Liver (tissue), 9 donors: ENCODE results near the gene LAMA2. TPM values are rescaled to one million over a fixed set of nuclear protein-coding genes. Genes with fewer than 3 reads are reported as not detected.

Experiments
- DNase-seq: peaks from one replicate; pipeline ENCODE4 v3.0.0-alpha.2; 2017; ENCODE audit warnings: low spot score
- H3K27ac ChIP-seq, 2 donors: one replicate each; pipeline ENCODE4 v1.7.0; 2013; ENCODE audit warnings: inconsistent platforms in 2 of 2, low read length in 2 of 2, control low read depth in 1 of 2, low read depth in 1 of 2, mild to moderate bottlenecking in 1 of 2
- H3K27me3 ChIP-seq, 4 donors: one replicate each; pipeline versions ENCODE4 v1.6.1 to v1.7.0; 2013; ENCODE audit warnings: low read length in 3 of 4, inconsistent platforms in 1 of 4, mild to moderate bottlenecking in 1 of 4, moderate library complexity in 1 of 4; ENCODE audit not compliant: control insufficient read depth in 4 of 4, insufficient read depth in 4 of 4
- H3K36me3 ChIP-seq, 4 donors: one replicate each; pipeline versions ENCODE4 v1.6.1 to v1.7.0; 2013; ENCODE audit warnings: low read length in 3 of 4, mild to moderate bottlenecking in 3 of 4, low read depth in 1 of 4, moderate library complexity in 1 of 4; ENCODE audit not compliant: control insufficient read depth in 4 of 4, insufficient read depth in 3 of 4
- H3K4me1 ChIP-seq, 4 donors: one replicate each; pipeline versions ENCODE4 v1.6.1 to v1.7.0; 2013; ENCODE audit warnings: low read length in 3 of 4, mild to moderate bottlenecking in 3 of 4, moderate library complexity in 1 of 4; ENCODE audit not compliant: control insufficient read depth in 4 of 4, insufficient read depth in 4 of 4
- H3K4me3 ChIP-seq, 3 donors: one replicate each; pipeline versions ENCODE4 v1.6.1 to v1.7.0; 2013; ENCODE audit warnings: low read length in 3 of 3, control low read depth in 1 of 3, low read depth in 1 of 3, mild to moderate bottlenecking in 1 of 3
- H3K9ac ChIP-seq, 2 donors: one replicate each; pipeline ENCODE4 v1.7.0; 2013; ENCODE audit warnings: low read length in 2 of 2, mild to moderate bottlenecking in 2 of 2, moderate library complexity in 2 of 2, control low read depth in 1 of 2, low read depth in 1 of 2
- H3K9me3 ChIP-seq, 4 donors: one replicate each; pipeline versions ENCODE4 v1.6.1 to v1.7.0; 2013; ENCODE audit warnings: low read length in 3 of 4; ENCODE audit not compliant: control insufficient read depth in 4 of 4
- FOXA2 ChIP-seq: IDR thresholded peaks from 2 replicates; pipeline ENCODE4 v1.6.1; 2016; ENCODE audit warnings: antibody characterized with exemption
- GABPA ChIP-seq, 2 donors: IDR thresholded peaks in 1 of 2; conservative IDR thresholded peaks in 1 of 2; 2 replicates each; pipeline ENCODE4 v1.6.1; 2016; ENCODE audit warnings: antibody characterized with exemption in 2 of 2, mild to moderate bottlenecking in 1 of 2, moderate library complexity in 1 of 2
- HNF4A ChIP-seq, 2 donors: conservative IDR thresholded peaks; 2 replicates each; pipeline ENCODE4 v1.6.1; 2016; ENCODE audit warnings: antibody characterized with exemption in 2 of 2, mild to moderate bottlenecking in 2 of 2
- HNF4G ChIP-seq: IDR thresholded peaks from 2 replicates; pipeline ENCODE4 v1.6.1; 2016; ENCODE audit warnings: antibody characterized with exemption
- JUND ChIP-seq, 2 donors: IDR thresholded peaks; 2 replicates each; pipeline ENCODE4 v1.6.1; 2016; ENCODE audit warnings: antibody characterized with exemption in 2 of 2
- RXRA ChIP-seq, 2 donors: IDR thresholded peaks; 2 replicates each; pipeline ENCODE4 v1.6.1; 2017 to 2018; ENCODE audit warnings: antibody characterized with exemption in 2 of 2, mild to moderate bottlenecking in 1 of 2
- SP1 ChIP-seq: IDR thresholded peaks from 2 replicates; pipeline ENCODE4 v1.6.1; 2018; ENCODE audit warnings: antibody characterized with exemption, mild to moderate bottlenecking
- TAF1 ChIP-seq: conservative IDR thresholded peaks from 2 replicates; pipeline ENCODE4 v1.6.1; 2016; ENCODE audit warnings: antibody characterized with exemption, mild to moderate bottlenecking
- WGBS: extraction: QIAGEN DNeasy Blood & Tissue Kit; methylation state at CpG from one replicate; pipeline ENCODE4 v1.1.7; 2013; 5-methylcytosine and 5-hydroxymethylcytosine counted together
- polyA plus RNA-seq, 2 donors: library from polyadenylated mRNA; stranded (reverse) in 1 of 2; unstranded in 1 of 2; fragments of 200-250 nt in 1 of 2; fragments of >200 nt in 1 of 2; fragmentation: Nextera tagmentation in 1 of 2; extraction: Ambion mirVana in 1 of 2; gene quantifications; one replicate each; pipeline versions ENCODE4 v1.2.1 to v1.2.3, GENCODE V29; 2013 to 2015
- total RNA-seq, 2 donors: library from RNA; depleted of rRNA; stranded (reverse); fragments of >200 nt; gene quantifications; one replicate each; pipeline ENCODE4 v1.2.3, GENCODE V29; 2014
- TF ChIP-seq, protein P1 (sequence below): IDR thresholded peaks from 2 replicates; pipeline ENCODE4 v1.6.1; 2016; ENCODE audit warnings: antibody characterized with exemption, mild to moderate bottlenecking
- TF ChIP-seq, protein P2 (sequence below): fragments of 150-350 bp; IDR thresholded peaks from 2 replicates; pipeline ENCODE4 v1.5.1; 2017; ENCODE audit warnings: improper control_type of control experiment, low read depth, low read length; ENCODE audit not compliant: missing input control
- TF ChIP-seq, protein P3 (sequence below): IDR thresholded peaks from 2 replicates; pipeline ENCODE4 v1.6.1; 2016; ENCODE audit warnings: antibody characterized with exemption
- donor health status: healthy.
- donor health status: healthy.
- donor health status: healthy.
- donor health status: healthy.
- donor health status: healthy.

Gene LAMA2
- total and polyA plus RNA-seq, 4 donors = 1.3 to 17.0 (median 3.0) TPM

DNA sequence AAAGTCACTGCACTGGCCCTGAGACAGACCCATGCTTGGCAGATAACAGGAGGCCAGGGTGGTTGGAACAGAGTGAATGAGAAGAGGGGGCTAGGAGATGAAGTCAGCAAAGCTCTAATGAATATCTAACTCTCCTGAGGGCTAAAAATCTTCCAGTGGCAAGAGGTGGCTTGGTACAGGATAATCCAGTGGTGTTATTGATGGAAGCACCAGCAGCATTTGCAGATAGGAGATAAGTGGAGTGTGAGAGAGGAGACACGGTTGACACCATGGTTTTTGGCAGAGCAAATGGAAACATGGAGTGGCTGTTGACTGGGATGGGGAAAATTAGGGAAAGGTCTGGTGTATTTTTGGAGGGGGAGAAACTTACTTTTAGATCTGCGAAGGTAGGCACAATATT, 464.0 kb downstream of the LAMA2 start:
- TF ChIP-seq SP1 (no peak), GABPA (IDR thresholded peaks at IDR 0.05 in 1 of 2, conservative IDR thresholded peaks at IDR 0.05 in 1 of 2) (no peak), RXRA (IDR thresholded peaks at IDR 0.05) (no peak), FOXA2 (no peak), TAF1 (no peak), JUND (IDR thresholded peaks at IDR 0.05) (no peak)
- TF ChIP-seq, protein P1, sequence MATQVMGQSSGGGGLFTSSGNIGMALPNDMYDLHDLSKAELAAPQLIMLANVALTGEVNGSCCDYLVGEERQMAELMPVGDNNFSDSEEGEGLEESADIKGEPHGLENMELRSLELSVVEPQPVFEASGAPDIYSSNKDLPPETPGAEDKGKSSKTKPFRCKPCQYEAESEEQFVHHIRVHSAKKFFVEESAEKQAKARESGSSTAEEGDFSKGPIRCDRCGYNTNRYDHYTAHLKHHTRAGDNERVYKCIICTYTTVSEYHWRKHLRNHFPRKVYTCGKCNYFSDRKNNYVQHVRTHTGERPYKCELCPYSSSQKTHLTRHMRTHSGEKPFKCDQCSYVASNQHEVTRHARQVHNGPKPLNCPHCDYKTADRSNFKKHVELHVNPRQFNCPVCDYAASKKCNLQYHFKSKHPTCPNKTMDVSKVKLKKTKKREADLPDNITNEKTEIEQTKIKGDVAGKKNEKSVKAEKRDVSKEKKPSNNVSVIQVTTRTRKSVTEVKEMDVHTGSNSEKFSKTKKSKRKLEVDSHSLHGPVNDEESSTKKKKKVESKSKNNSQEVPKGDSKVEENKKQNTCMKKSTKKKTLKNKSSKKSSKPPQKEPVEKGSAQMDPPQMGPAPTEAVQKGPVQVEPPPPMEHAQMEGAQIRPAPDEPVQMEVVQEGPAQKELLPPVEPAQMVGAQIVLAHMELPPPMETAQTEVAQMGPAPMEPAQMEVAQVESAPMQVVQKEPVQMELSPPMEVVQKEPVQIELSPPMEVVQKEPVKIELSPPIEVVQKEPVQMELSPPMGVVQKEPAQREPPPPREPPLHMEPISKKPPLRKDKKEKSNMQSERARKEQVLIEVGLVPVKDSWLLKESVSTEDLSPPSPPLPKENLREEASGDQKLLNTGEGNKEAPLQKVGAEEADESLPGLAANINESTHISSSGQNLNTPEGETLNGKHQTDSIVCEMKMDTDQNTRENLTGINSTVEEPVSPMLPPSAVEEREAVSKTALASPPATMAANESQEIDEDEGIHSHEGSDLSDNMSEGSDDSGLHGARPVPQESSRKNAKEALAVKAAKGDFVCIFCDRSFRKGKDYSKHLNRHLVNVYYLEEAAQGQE = no peak
- TF ChIP-seq, protein P2, sequence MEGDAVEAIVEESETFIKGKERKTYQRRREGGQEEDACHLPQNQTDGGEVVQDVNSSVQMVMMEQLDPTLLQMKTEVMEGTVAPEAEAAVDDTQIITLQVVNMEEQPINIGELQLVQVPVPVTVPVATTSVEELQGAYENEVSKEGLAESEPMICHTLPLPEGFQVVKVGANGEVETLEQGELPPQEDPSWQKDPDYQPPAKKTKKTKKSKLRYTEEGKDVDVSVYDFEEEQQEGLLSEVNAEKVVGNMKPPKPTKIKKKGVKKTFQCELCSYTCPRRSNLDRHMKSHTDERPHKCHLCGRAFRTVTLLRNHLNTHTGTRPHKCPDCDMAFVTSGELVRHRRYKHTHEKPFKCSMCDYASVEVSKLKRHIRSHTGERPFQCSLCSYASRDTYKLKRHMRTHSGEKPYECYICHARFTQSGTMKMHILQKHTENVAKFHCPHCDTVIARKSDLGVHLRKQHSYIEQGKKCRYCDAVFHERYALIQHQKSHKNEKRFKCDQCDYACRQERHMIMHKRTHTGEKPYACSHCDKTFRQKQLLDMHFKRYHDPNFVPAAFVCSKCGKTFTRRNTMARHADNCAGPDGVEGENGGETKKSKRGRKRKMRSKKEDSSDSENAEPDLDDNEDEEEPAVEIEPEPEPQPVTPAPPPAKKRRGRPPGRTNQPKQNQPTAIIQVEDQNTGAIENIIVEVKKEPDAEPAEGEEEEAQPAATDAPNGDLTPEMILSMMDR = no peak
- Histone ChIP-seq H3K4me1 (no peaks in the 10 kb centered on the region), H3K36me3 (no peaks in the 10 kb centered on the region), H3K4me3 (no peak overlapping the region), H3K9ac (no peak overlapping the region), H3K27me3 (no peaks in the 10 kb centered on the region), H3K9me3 (no peaks in the 10 kb centered on the region), H3K27ac (no peak overlapping the region)
- no peak for DNase-seq
- WGBS = 73% methylated on average over 2 of the region's 2 CpGs

DNA sequence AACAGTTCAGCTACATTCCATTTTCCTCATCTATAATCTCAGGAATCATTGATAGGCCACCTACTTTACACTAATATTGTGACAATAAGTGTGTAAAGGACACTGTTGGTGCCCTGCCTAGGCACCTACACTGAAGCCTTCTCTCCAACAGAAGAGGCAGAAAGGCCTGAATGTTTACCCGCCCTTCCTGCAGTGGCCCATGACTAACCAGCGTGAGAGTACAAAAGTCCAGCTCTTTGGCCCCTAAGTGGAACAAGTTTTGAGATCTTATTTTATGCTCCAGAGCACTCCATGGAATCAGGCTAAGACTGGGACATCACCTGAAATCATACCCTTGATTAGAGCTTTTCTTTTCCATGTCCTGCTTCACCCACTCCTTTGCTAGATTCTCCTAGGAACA, 467.3 kb downstream of the LAMA2 start:
- DNase-seq = no peak
- Histone ChIP-seq H3K4me1 (no peaks in the 10 kb centered on the region), H3K9me3 (no peaks in the 10 kb centered on the region), H3K4me3 (no peak overlapping the region), H3K9ac (no peak overlapping the region), H3K27me3 (no peaks in the 10 kb centered on the region), H3K27ac (no peak overlapping the region), H3K36me3 (no peaks in the 10 kb centered on the region)
- TF ChIP-seq HNF4A (conservative IDR thresholded peaks at IDR 0.05) = peak in 1 of 2 donors; percentile 4
- TF ChIP-seq, protein P2 = no peak
- 57% methylated on average over 2 of the region's 2 CpGs for WGBS

DNA sequence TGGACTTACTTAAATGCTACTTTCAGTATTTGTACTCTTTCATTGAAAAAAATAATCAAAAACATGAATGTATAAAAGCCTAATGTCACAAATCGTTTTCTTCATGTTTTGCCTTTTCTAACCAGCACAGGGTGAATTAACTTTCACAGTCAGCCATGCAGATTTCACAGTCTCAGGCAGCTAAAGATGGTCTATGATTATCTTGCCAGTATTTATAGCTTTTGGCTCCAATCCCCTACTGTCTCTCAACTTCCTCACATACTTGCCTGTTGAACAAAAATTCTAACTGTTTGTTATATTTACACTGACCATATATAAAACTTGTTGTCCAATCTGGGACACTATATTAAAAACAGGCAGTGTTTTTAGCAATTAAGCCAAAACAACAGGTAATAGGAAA, 468.9 kb downstream of the LAMA2 start:
- Histone ChIP-seq H3K27me3 (no peaks in the 10 kb centered on the region), H3K9me3 (no peaks in the 10 kb centered on the region), H3K4me3 (no peak overlapping the region), H3K4me1 (no peaks in the 10 kb centered on the region), H3K9ac (no peak overlapping the region), H3K36me3 (no peaks in the 10 kb centered on the region), H3K27ac (no peak overlapping the region)
- 42% methylated on average over 1 of the region's 1 CpG for WGBS
- no peak for DNase-seq
- no peak for TF ChIP-seq RXRA (IDR thresholded peaks at IDR 0.05)
- TF ChIP-seq, protein P3, sequence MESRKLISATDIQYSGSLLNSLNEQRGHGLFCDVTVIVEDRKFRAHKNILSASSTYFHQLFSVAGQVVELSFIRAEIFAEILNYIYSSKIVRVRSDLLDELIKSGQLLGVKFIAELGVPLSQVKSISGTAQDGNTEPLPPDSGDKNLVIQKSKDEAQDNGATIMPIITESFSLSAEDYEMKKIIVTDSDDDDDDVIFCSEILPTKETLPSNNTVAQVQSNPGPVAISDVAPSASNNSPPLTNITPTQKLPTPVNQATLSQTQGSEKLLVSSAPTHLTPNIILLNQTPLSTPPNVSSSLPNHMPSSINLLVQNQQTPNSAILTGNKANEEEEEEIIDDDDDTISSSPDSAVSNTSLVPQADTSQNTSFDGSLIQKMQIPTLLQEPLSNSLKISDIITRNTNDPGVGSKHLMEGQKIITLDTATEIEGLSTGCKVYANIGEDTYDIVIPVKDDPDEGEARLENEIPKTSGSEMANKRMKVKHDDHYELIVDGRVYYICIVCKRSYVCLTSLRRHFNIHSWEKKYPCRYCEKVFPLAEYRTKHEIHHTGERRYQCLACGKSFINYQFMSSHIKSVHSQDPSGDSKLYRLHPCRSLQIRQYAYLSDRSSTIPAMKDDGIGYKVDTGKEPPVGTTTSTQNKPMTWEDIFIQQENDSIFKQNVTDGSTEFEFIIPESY = no peak
- TF ChIP-seq HNF4G = no peak
